H1 (cell line): ENCODE results near the gene FBN1. TPM values are rescaled to one million over a fixed set of nuclear protein-coding genes. Genes with fewer than 3 reads are reported as not detected.

Experiments used
- CTCF ChIA-PET: fragments of 300-600 bp; sonication (Branson Sonifier 250); formaldehyde crosslinking; loops from one replicate; lab custom pipeline; 2021; ENCODE audit not compliant: partially characterized antibody; lab: Charles Lee
- POLR2A ChIA-PET: fragments of 300-600 bp; sonication (Branson Sonifier 250); formaldehyde crosslinking; loops from one replicate; lab custom pipeline; 2021; ENCODE audit warnings: inconsistent platforms; ENCODE audit not compliant: partially characterized antibody; lab: Charles Lee
- DNase-seq, 2 experiments: peaks; one replicate each; pipeline versions ENCODE4 v3.0.0 to v3.0.0-alpha.2; 2010 to 2022; ENCODE audit warnings: low spot score in 2 of 2, low read depth in 1 of 2, mixed read lengths in 1 of 2
- FAIRE-seq: peaks from 2 replicates; lab custom pipeline; 2011; peaks lifted over from hg19 to GRCh38; lab: Jason Lieb, UNC
- H2AFZ ChIP-seq: 2 replicates; pipeline ENCODE4 v1.8.1; 2012; ENCODE audit warnings: low read length, inconsistent platforms
- H2AK5ac ChIP-seq: 2 replicates; pipeline ENCODE4 v1.6.1; 2013; ENCODE audit warnings: low read depth, low read length
- H2BK120ac ChIP-seq: replicated peaks from 2 replicates; pipeline ENCODE3; 2013; ENCODE audit warnings: low read depth, low read length, inconsistent platforms
- H2BK12ac ChIP-seq: 2 replicates; pipeline ENCODE4 v1.6.1; 2013; ENCODE audit warnings: low read depth, low read length
- H2BK15ac ChIP-seq: 2 replicates; pipeline ENCODE4 v1.6.1; 2013; ENCODE audit warnings: low read length
- H2BK20ac ChIP-seq: 2 replicates; pipeline ENCODE4 v1.6.1; 2013; ENCODE audit warnings: low read length
- H2BK5ac ChIP-seq: 2 replicates; pipeline ENCODE4 v1.6.1; 2013; ENCODE audit warnings: low read depth, low read length
- H3K14ac ChIP-seq: 2 replicates; pipeline ENCODE4 v1.6.1; 2013; ENCODE audit warnings: inconsistent platforms; ENCODE audit not compliant: insufficient read length
- H3K18ac ChIP-seq: 2 replicates; pipeline ENCODE4 v1.6.1; 2013; ENCODE audit warnings: low read length; ENCODE audit errors: extremely low read depth
- H3K23ac ChIP-seq: 2 replicates; pipeline ENCODE4 v1.6.1; 2013; ENCODE audit warnings: inconsistent platforms; ENCODE audit not compliant: insufficient read length
- H3K23me2 ChIP-seq: 2 replicates; pipeline ENCODE4 v1.6.1; 2013; ENCODE audit warnings: low read depth, low read length
- H3K27ac ChIP-seq: 2 replicates; pipeline ENCODE4 v1.6.1; 2011; ENCODE audit warnings: low read depth, low read length, inconsistent platforms
- H3K27me3 ChIP-seq, 4 experiments: replicated peaks in 1 of 4; 1 replicate in 1 of 4; 2 replicates in 3 of 4; pipeline versions ENCODE4 v1.6.1 to v1.8.1; 2011 to 2013; ENCODE audit warnings: low read length in 3 of 4, mild to moderate bottlenecking in 3 of 4, inconsistent platforms in 2 of 4, mixed read lengths in 2 of 4, moderate library complexity in 1 of 4; ENCODE audit not compliant: control insufficient read depth in 3 of 4, insufficient read depth in 3 of 4; ENCODE audit errors: extremely low read depth in 1 of 4
- H3K36me3 ChIP-seq, 4 experiments: 2 replicates each; pipeline versions ENCODE4 v1.6.1 to v1.8.1; 2011 to 2013; ENCODE audit warnings: mild to moderate bottlenecking in 4 of 4, low read length in 3 of 4, moderate library complexity in 2 of 4, control low read depth in 1 of 4, inconsistent platforms in 1 of 4; ENCODE audit not compliant: insufficient read depth in 4 of 4, control insufficient read depth in 2 of 4
- H3K4ac ChIP-seq: replicated peaks from 2 replicates; pipeline ENCODE3; 2013; ENCODE audit warnings: low read length, low read depth, mixed read lengths, inconsistent platforms; ENCODE audit not compliant: insufficient read length
- H3K4me1 ChIP-seq, 4 experiments: replicated peaks in 1 of 4; 1 replicate in 1 of 4; 2 replicates in 3 of 4; pipeline versions ENCODE4 v1.6.1 to v1.8.1; 2011 to 2013; ENCODE audit warnings: low read length in 3 of 4, inconsistent platforms in 2 of 4, mixed read lengths in 1 of 4; ENCODE audit not compliant: insufficient read depth in 4 of 4, control insufficient read depth in 3 of 4
- H3K4me2 ChIP-seq, 2 experiments: 2 replicates each; pipeline versions ENCODE4 v1.6.1 to v1.8.1; 2011 to 2013; ENCODE audit warnings: low read depth in 2 of 2, low read length in 2 of 2, control low read depth in 1 of 2, inconsistent platforms in 1 of 2, mild to moderate bottlenecking in 1 of 2; ENCODE audit not compliant: insufficient read depth in 1 of 2
- H3K4me3 ChIP-seq, 4 experiments: fragments of 200-600, 300-600 bp in 1 of 4; sonication (generic), shearing (Covaris generic), sonication (Bioruptor Twin) in 1 of 4; 2 replicates each; pipeline versions ENCODE4 v1.5.1 to v1.8.1; 2011 to 2016; ENCODE audit warnings: low read length in 4 of 4, low read depth in 3 of 4, control low read depth in 2 of 4, inconsistent platforms in 2 of 4, mild to moderate bottlenecking in 2 of 4, mixed read lengths in 1 of 4, moderate library complexity in 1 of 4; ENCODE audit not compliant: insufficient read depth in 2 of 4; ENCODE audit errors: extremely low read depth in 1 of 4
- H3K56ac ChIP-seq: replicated peaks from 2 replicates; pipeline ENCODE3; 2013; ENCODE audit warnings: low read depth, mild to moderate bottlenecking, mixed read lengths, low read length, inconsistent platforms; ENCODE audit not compliant: insufficient read length
- H3K79me1 ChIP-seq: 2 replicates; pipeline ENCODE4 v1.6.1; 2013; ENCODE audit warnings: low read depth, low read length, control low read depth
- H3K79me2 ChIP-seq, 2 experiments: 2 replicates each; pipeline versions ENCODE4 v1.6.1 to v1.8.1; 2012 to 2013; ENCODE audit warnings: low read length in 2 of 2, mild to moderate bottlenecking in 2 of 2, inconsistent platforms in 1 of 2; ENCODE audit not compliant: insufficient read depth in 2 of 2, control insufficient read depth in 1 of 2
- H3K9ac ChIP-seq, 4 experiments: replicated peaks in 1 of 4; 1 replicate in 1 of 4; 2 replicates in 3 of 4; pipeline versions ENCODE4 v1.6.1 to v1.8.1; 2011 to 2013; ENCODE audit warnings: low read depth in 3 of 4, low read length in 3 of 4, control low read depth in 2 of 4, mild to moderate bottlenecking in 2 of 4, moderate library complexity in 2 of 4, inconsistent platforms in 1 of 4; ENCODE audit errors: extremely low read depth in 1 of 4
- H3K9me3 ChIP-seq, 2 experiments: 2 replicates each; pipeline versions ENCODE4 v1.6.1 to v1.8.1; 2012 to 2013; ENCODE audit warnings: mild to moderate bottlenecking in 2 of 2, moderate library complexity in 2 of 2, control low read depth in 1 of 2, inconsistent platforms in 1 of 2, low read depth in 1 of 2, low read length in 1 of 2, mixed read lengths in 1 of 2; ENCODE audit not compliant: insufficient read depth in 2 of 2
- H4K20me1 ChIP-seq, 2 experiments: replicated peaks in 1 of 2; 2 replicates each; pipeline versions ENCODE3 to v1.8.1; 2011 to 2013; ENCODE audit warnings: inconsistent platforms in 2 of 2, low read length in 2 of 2, mild to moderate bottlenecking in 1 of 2; ENCODE audit not compliant: insufficient read depth in 2 of 2, control insufficient read depth in 1 of 2
- H4K5ac ChIP-seq: 2 replicates; pipeline ENCODE4 v1.6.1; 2013; ENCODE audit warnings: low read length, low read depth, mixed read lengths, inconsistent platforms; ENCODE audit not compliant: insufficient read length
- H4K8ac ChIP-seq: 2 replicates; pipeline ENCODE4 v1.8.0; 2013; ENCODE audit warnings: mild to moderate bottlenecking, moderate library complexity, low read length, inconsistent platforms; ENCODE audit not compliant: insufficient read depth; ENCODE audit errors: extremely low read depth
- H4K91ac ChIP-seq: replicated peaks from 2 replicates; pipeline ENCODE3; 2013; ENCODE audit warnings: low read length, mixed read lengths, inconsistent platforms; ENCODE audit not compliant: insufficient read length
- RBBP5 ChIP-seq: IDR thresholded peaks from 2 replicates; pipeline ENCODE4 v1.7.1; 2012; ENCODE audit warnings: low read depth, mild to moderate bottlenecking, inconsistent platforms, low read length, moderate library complexity, borderline replicate concordance
- YY1 ChIP-seq: IDR thresholded peaks from 2 replicates; pipeline ENCODE4 v1.6.1; 2011; ENCODE audit warnings: low read depth, mild to moderate bottlenecking, low read length
- polyA plus RNA-seq, 7 experiments: library from polyadenylated mRNA; depleted of rRNA in 3 of 7; stranded (reverse) in 5 of 7; unstranded in 2 of 7; fragments of >200 nt in 5 of 7; fragments of 200-250 nt in 2 of 7; gene quantifications; 1 replicate in 5 of 7; 2 replicates in 1 of 7; 4 replicates in 1 of 7; pipeline versions ENCODE4 v1.2.1 to v1.2.3, GENCODE V29; 2011 to 2013; ENCODE audit warnings: missing spikeins in 2 of 7, mixed read lengths in 2 of 7
- total RNA-seq: library from RNA; stranded (reverse); fragmentation: NEBNext Ultra II Directional; extraction: Animal tissue kit (Norgen Biotek cat#: 25700); gene quantifications from 2 replicates; pipeline ENCODE4 v1.2.1, GENCODE V29; 2021
- TF ChIP-seq, protein P1 (sequence below), 3 experiments: IDR thresholded peaks; 1 replicate in 2 of 3; 2 replicates in 1 of 3; pipeline versions ENCODE4 v1.5.1 to v1.6.1; 2011; ENCODE audit warnings: low read length in 3 of 3, mild to moderate bottlenecking in 3 of 3, inconsistent platforms in 2 of 3, low read depth in 1 of 3, moderate library complexity in 1 of 3; ENCODE audit not compliant: insufficient read depth in 1 of 3; ENCODE audit errors: control extremely low read depth in 1 of 3

FBN1 gene
- total and polyA plus RNA-seq, 2 of the 8 experiments (the other 6 are each of a cell fraction or from before 2014, with no cell fraction given): 3.0 to 4.0 TPM

GRCh38 chr15:48647962-48648361 is 2.5 kb upstream of the FBN1 start:
- no peak overlapping the region for H3K18ac ChIP-seq
- H2BK120ac ChIP-seq: no peak overlapping the region
- DNase-seq: no peak
- no peak overlapping the region for H3K14ac ChIP-seq
- H2BK15ac ChIP-seq: no peak overlapping the region
- H3K4me1 ChIP-seq: peaks cover 1 to 15% (median 2%) of the 10 kb centered on the region in 4 experiments; a peak in 5 of 7 replicates
- no peaks in the 10 kb centered on the region for H3K79me1 ChIP-seq
- no peaks in the 10 kb centered on the region for H3K36me3 ChIP-seq
- no peak overlapping the region for H3K4ac ChIP-seq
- no peak overlapping the region for H4K8ac ChIP-seq
- peaks cover 0 to 31% (median 27%) of the 10 kb centered on the region in 4 experiments; a peak in 6 of 7 replicates for H3K27me3 ChIP-seq
- H2BK5ac ChIP-seq: no peak overlapping the region
- FAIRE-seq: no peak
- ChIA-PET CTCF (interaction anchor here (0.5 kb wide), 1 partner anchor 494 kb away, joined by 3 read pairs; no protein-coding TSS in a partner anchor), POLR2A (no interaction called here)
- H4K91ac ChIP-seq: no peak overlapping the region
- no peaks in the 10 kb centered on the region for H3K9me3 ChIP-seq
- no peak overlapping the region for H3K9ac ChIP-seq
- H3K23ac ChIP-seq: no peak overlapping the region
- no peak overlapping the region for H3K4me2 ChIP-seq
- no peaks in the 10 kb centered on the region for H3K79me2 ChIP-seq
- H3K23me2 ChIP-seq: peaks cover 19% of the 10 kb centered on the region; the same call in 1 of the 2 replicates
- no peaks in the 10 kb centered on the region for H4K20me1 ChIP-seq
- no peak overlapping the region for H2AFZ ChIP-seq
- no peak overlapping the region for H3K4me3 ChIP-seq
- no peak overlapping the region for H2BK12ac ChIP-seq
- no peak overlapping the region for H2AK5ac ChIP-seq
- no peak overlapping the region for H3K56ac ChIP-seq
- H2BK20ac ChIP-seq: no peak overlapping the region
- H3K27ac ChIP-seq: no peak overlapping the region
- no peak overlapping the region for H4K5ac ChIP-seq
- TF ChIP-seq RBBP5: no peak
- no peak for TF ChIP-seq YY1
- TF ChIP-seq, protein P1, sequence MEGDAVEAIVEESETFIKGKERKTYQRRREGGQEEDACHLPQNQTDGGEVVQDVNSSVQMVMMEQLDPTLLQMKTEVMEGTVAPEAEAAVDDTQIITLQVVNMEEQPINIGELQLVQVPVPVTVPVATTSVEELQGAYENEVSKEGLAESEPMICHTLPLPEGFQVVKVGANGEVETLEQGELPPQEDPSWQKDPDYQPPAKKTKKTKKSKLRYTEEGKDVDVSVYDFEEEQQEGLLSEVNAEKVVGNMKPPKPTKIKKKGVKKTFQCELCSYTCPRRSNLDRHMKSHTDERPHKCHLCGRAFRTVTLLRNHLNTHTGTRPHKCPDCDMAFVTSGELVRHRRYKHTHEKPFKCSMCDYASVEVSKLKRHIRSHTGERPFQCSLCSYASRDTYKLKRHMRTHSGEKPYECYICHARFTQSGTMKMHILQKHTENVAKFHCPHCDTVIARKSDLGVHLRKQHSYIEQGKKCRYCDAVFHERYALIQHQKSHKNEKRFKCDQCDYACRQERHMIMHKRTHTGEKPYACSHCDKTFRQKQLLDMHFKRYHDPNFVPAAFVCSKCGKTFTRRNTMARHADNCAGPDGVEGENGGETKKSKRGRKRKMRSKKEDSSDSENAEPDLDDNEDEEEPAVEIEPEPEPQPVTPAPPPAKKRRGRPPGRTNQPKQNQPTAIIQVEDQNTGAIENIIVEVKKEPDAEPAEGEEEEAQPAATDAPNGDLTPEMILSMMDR (IDR thresholded peaks at IDR 0.05; ENCODE audit: control extremely low read depth in 1 of 3, insufficient read depth in 1 of 3, low read depth in 1 of 3, low read length in 3 of 3): peak in 1 of 3 experiments; percentile 20; a peak in 1 of 4 replicates
